GM15510 (cell line): Measurements from ENCODE around the gene BICRA.

Experiments used
- POLR2A ChIP-seq: IDR thresholded peaks from 3 replicates; pipeline ENCODE4 v1.6.1; 2011; ENCODE audit warnings: borderline replicate concordance; ENCODE audit not compliant: insufficient read length; ENCODE audit errors: extremely low read depth

BICRA gene

GRCh38 chr19:47725759-47726401, 116.9 kb downstream of the BICRA start:
- TF ChIP-seq POLR2A, result no peak

GRCh38 chr19:47726467-47726866, 117.5 kb downstream of the BICRA start:
- no peak for TF ChIP-seq POLR2A

GRCh38 chr19:47729468-47729798, 120.5 kb downstream of the BICRA start:
- TF ChIP-seq POLR2A, result no peak

GRCh38 chr19:47729799-47730520, 121.0 kb downstream of the BICRA start:
- TF ChIP-seq POLR2A, result no peak

- TF ChIP-seq POLR2A, result no peak
These were observed 121.6 kb downstream of the BICRA start for GRCh38 chr19:47730521-47730889.

GRCh38 chr19:47730910-47731309, 122.0 kb downstream of the BICRA start:
- no peak for TF ChIP-seq POLR2A

- no peak for TF ChIP-seq POLR2A
These were observed 126.2 kb downstream of the BICRA start for GRCh38 chr19:47735131-47735530.

GRCh38 chr19:47740866-47741519, 132.1 kb downstream of the BICRA start:
- TF ChIP-seq POLR2A, result no peak

GRCh38 chr19:47741544-47742140, 132.7 kb downstream of the BICRA start:
- TF ChIP-seq POLR2A, result no peak

- TF ChIP-seq POLR2A, result no peak
These were observed 133.7 kb downstream of the BICRA start for GRCh38 chr19:47742634-47743033.

GRCh38 chr19:47745010-47745901, 136.3 kb downstream of the BICRA start, which contains the start of gene NOP53:
Gene NOP53 (plus strand): TSS chr19:47745546. CDS start chr19:47745560, 14 bp downstream.
- TF ChIP-seq POLR2A, result peak; percentile 87

GRCh38 chr19:47749326-47749725, 140.4 kb downstream of the BICRA start:
- no peak for TF ChIP-seq POLR2A

- TF ChIP-seq POLR2A, result no peak
These were observed 141.8 kb downstream of the BICRA start for GRCh38 chr19:47750752-47751151.

GRCh38 chr19:47752440-47753211, 143.7 kb downstream of the BICRA start:
- TF ChIP-seq POLR2A, result no peak
